Measurements from ENCODE around the gene OR8J3. TPM values are rescaled to one million over a fixed set of nuclear protein-coding genes. Genes with fewer than 3 reads are reported as not detected.
"Not testable (repeated sequence)": the region's sequence is repeated elsewhere in the genome, so short reads cannot be mapped to it uniquely, and the experiment has no call there.

Gene OR8J3
- total and polyA plus RNA-seq, 2 of the 8 experiments (the other 6 are each of a cell fraction or from before 2014, with no cell fraction given), result not detected

DNA sequence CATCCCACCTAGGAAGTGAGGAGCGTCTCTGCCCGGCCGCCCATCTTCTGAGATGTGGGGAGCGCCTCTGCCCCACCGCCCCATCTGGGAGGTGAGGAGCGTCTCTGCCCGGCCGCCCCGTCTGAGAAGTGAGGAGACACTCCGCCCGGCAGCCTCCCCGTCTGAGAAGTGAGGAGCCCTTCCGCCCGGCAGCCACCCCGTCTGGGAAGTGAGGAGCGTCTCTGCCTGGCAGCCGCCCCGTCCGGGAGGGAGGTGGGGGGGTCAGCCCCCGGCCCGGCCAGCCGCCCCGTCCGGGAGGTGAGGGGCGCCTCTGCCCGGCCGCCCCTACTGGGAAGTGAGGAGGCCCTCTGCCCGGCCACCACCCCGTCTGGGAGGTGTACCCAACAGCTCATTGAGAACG, 3.7 kb upstream of the OR8J3 start:
- H3K56ac ChIP-seq (replicated peaks; ENCODE audit: insufficient read length, low read depth, low read length); H3K36me3 ChIP-seq (ENCODE audit: control insufficient read depth in 2 of 4, insufficient read depth in 4 of 4, low read length in 3 of 4); H3K23me2 ChIP-seq (ENCODE audit: low read depth, low read length); H3K79me1 ChIP-seq (ENCODE audit: low read depth, low read length); H4K8ac ChIP-seq (ENCODE audit: extremely low read depth, insufficient read depth, low read length); H3K23ac ChIP-seq (ENCODE audit: insufficient read length); POLR2A ChIA-PET (ENCODE audit: partially characterized antibody); H2BK5ac ChIP-seq (ENCODE audit: low read depth, low read length); H3K27me3 ChIP-seq (replicated peaks in 1 of 4; ENCODE audit: control insufficient read depth in 3 of 4, extremely low read depth in 1 of 4, insufficient read depth in 3 of 4, low read length in 3 of 4); H3K4me3 ChIP-seq (ENCODE audit: extremely low read depth in 1 of 4, insufficient read depth in 2 of 4, low read depth in 3 of 4, low read length in 4 of 4); H3K4me2 ChIP-seq (ENCODE audit: insufficient read depth in 1 of 2, low read depth in 2 of 2, low read length in 2 of 2); H2BK15ac ChIP-seq (ENCODE audit: low read length); H2AK5ac ChIP-seq (ENCODE audit: low read depth, low read length); H2BK12ac ChIP-seq (ENCODE audit: low read depth, low read length); H3K14ac ChIP-seq (ENCODE audit: insufficient read length); H2BK20ac ChIP-seq (ENCODE audit: low read length); H4K5ac ChIP-seq (ENCODE audit: insufficient read length, low read depth, low read length); H3K18ac ChIP-seq (ENCODE audit: extremely low read depth, low read length); CTCF ChIA-PET (ENCODE audit: partially characterized antibody); H3K4ac ChIP-seq (replicated peaks; ENCODE audit: insufficient read length, low read depth, low read length); H2AFZ ChIP-seq (ENCODE audit: low read length); H3K9me3 ChIP-seq (ENCODE audit: insufficient read depth in 2 of 2, low read depth in 1 of 2, low read length in 1 of 2); H3K79me2 ChIP-seq (ENCODE audit: control insufficient read depth in 1 of 2, insufficient read depth in 2 of 2, low read length in 2 of 2); H4K91ac ChIP-seq (replicated peaks; ENCODE audit: insufficient read length, low read length); H3K4me1 ChIP-seq (replicated peaks in 1 of 4; ENCODE audit: control insufficient read depth in 3 of 4, insufficient read depth in 4 of 4, low read length in 3 of 4); H2BK120ac ChIP-seq (replicated peaks; ENCODE audit: low read depth, low read length); H3K27ac ChIP-seq (ENCODE audit: low read depth, low read length); DNase-seq (ENCODE audit: low read depth in 1 of 2, low spot score in 2 of 2); H3K9ac ChIP-seq (replicated peaks in 1 of 4; ENCODE audit: extremely low read depth in 1 of 4, low read depth in 3 of 4, low read length in 3 of 4); H4K20me1 ChIP-seq (replicated peaks in 1 of 2; ENCODE audit: control insufficient read depth in 1 of 2, insufficient read depth in 2 of 2, low read length in 2 of 2); FAIRE-seq: not testable (repeated sequence)
- 100% methylated on average over 1 of the region's 30 CpGs; no CpG with 5 or more reads in 1 of the 2 experiments for WGBS, 2 experiments (ENCODE audit: extremely low coverage in 1 of 2, insufficient coverage in 1 of 2, insufficient read length in 1 of 2, insufficient replicate concordance in 2 of 2, low coverage in 1 of 2, low lambda C conversion rate in 2 of 2, missing lambda C conversion rate in 1 of 2)
